SU-DHL-6 (cell line): ENCODE measurements around the gene CCT2.

Experiments
- H2AFZ ChIP-seq: fragments of 200-600 bp; sonication (generic); 2 replicates; pipeline ENCODE4 v1.6.1; 2014; ENCODE audit warnings: low read depth, mild to moderate bottlenecking, moderate library complexity, mixed read lengths, antibody characterized with exemption, low read length; ENCODE audit not compliant: severe bottlenecking
- H3F3A ChIP-seq: fragments of 200-600 bp; shearing (Covaris generic); 2 replicates; pipeline ENCODE4 v1.6.0; 2016; ENCODE audit warnings: antibody characterized with exemption, mild to moderate bottlenecking; ENCODE audit not compliant: insufficient read depth
- H3K27ac ChIP-seq: fragments of 200-600 bp; sonication (generic); 2 replicates; pipeline ENCODE4 v1.5.1; 2016; ENCODE audit warnings: low read depth, mild to moderate bottlenecking, low read length, moderate library complexity, mixed read lengths
- H3K27me3 ChIP-seq: fragments of 200-600 bp; sonication (generic), shearing (Covaris generic); 2 replicates; pipeline ENCODE4 v1.6.0; 2014; ENCODE audit warnings: mild to moderate bottlenecking, low read length
- H3K36me3 ChIP-seq: fragments of 200-600 bp; sonication (generic); 2 replicates; pipeline ENCODE4 v1.6.1; 2014; ENCODE audit warnings: mild to moderate bottlenecking, low read length, mixed read lengths
- H3K4me2 ChIP-seq: fragments of 300-600, 200-600 bp; shearing (Covaris generic), sonication (generic); 2 replicates; pipeline ENCODE4 v1.6.0; 2014; ENCODE audit warnings: low read length, low read depth, mild to moderate bottlenecking; ENCODE audit not compliant: poor library complexity, severe bottlenecking
- H3K4me3 ChIP-seq: fragments of 200-600 bp; sonication (generic); 2 replicates; pipeline ENCODE4 v1.5.1; 2014; ENCODE audit warnings: antibody characterized with exemption, low read length, mild to moderate bottlenecking, mixed read lengths; ENCODE audit not compliant: insufficient read depth, poor library complexity, severe bottlenecking
- H3K79me2 ChIP-seq: fragments of 200-600 bp; sonication (generic); 2 replicates; pipeline ENCODE4 v1.6.1; 2014; ENCODE audit warnings: mild to moderate bottlenecking, low read length, moderate library complexity; ENCODE audit not compliant: insufficient read depth
- H3K9ac ChIP-seq: fragments of 200-600 bp; sonication (generic); 2 replicates; pipeline ENCODE4 v1.7.0; 2014; ENCODE audit warnings: mild to moderate bottlenecking, low read length
- H3K9me2 ChIP-seq: fragments of 200-600 bp; sonication (generic); replicated peaks from 2 replicates; pipeline ENCODE4 v1.6.1; 2014; ENCODE audit warnings: low read length; ENCODE audit not compliant: insufficient read depth
- H3K9me3 ChIP-seq: fragments of 200-600 bp; sonication (generic); 2 replicates; pipeline ENCODE4 v1.6.1; 2014; ENCODE audit warnings: low read length, mixed read lengths; ENCODE audit not compliant: insufficient read depth
- H4K20me1 ChIP-seq: fragments of 200-600 bp; sonication (generic); 2 replicates; pipeline ENCODE4 v1.6.1; 2014; ENCODE audit warnings: low read depth, mild to moderate bottlenecking, antibody characterized with exemption, low read length, moderate library complexity, mixed read lengths
- CTCF ChIP-seq: fragments of 200-600 bp; sonication (generic); IDR thresholded peaks from one replicate; pipeline ENCODE4 v1.5.1; 2017; ENCODE audit warnings: antibody characterized with exemption, mild to moderate bottlenecking, low read length, moderate library complexity; ENCODE audit not compliant: insufficient read depth, poor library complexity, severe bottlenecking
- EZH2phosphoT487 ChIP-seq: fragments of 200-600 bp; sonication (generic), shearing (Covaris generic); conservative IDR thresholded peaks from 2 replicates; pipeline ENCODE4 v1.6.1; 2018; ENCODE audit warnings: mild to moderate bottlenecking, antibody characterized with exemption, low read length, moderate library complexity, mixed read lengths

CCT2 gene

GRCh38 chr12:69553628-69554248 is 31.5 kb upstream of the CCT2 start:
- no peak overlapping the region for H3K9ac ChIP-seq
- no peaks in the 10 kb centered on the region for H3K27me3 ChIP-seq
- TF ChIP-seq EZH2phosphoT487 = no peak
- TF ChIP-seq CTCF = no peak
- no peaks in the 10 kb centered on the region for H3K9me2 ChIP-seq
- no peak overlapping the region for H3K27ac ChIP-seq
- H3K4me3 ChIP-seq = no peak overlapping the region
- H3K79me2 ChIP-seq = no peaks in the 10 kb centered on the region
- no peaks in the 10 kb centered on the region for H4K20me1 ChIP-seq
- H3K9me3 ChIP-seq = no peaks in the 10 kb centered on the region
- H3K4me2 ChIP-seq = no peak overlapping the region
- H2AFZ ChIP-seq = no peak overlapping the region
- H3K36me3 ChIP-seq = no peaks in the 10 kb centered on the region
- no peaks in the 10 kb centered on the region for H3F3A ChIP-seq

- no peaks in the 10 kb centered on the region for H4K20me1 ChIP-seq
- H2AFZ ChIP-seq = no peak overlapping the region
- no peaks in the 10 kb centered on the region for H3K9me3 ChIP-seq
- H3K27me3 ChIP-seq = no peaks in the 10 kb centered on the region
- H3K36me3 ChIP-seq = no peaks in the 10 kb centered on the region
- TF ChIP-seq EZH2phosphoT487 (no peak), CTCF (no peak)
- no peak overlapping the region for H3K4me2 ChIP-seq
- no peaks in the 10 kb centered on the region for H3K79me2 ChIP-seq
- H3K4me3 ChIP-seq = no peak overlapping the region
- H3F3A ChIP-seq = no peaks in the 10 kb centered on the region
- H3K27ac ChIP-seq = no peak overlapping the region
- no peak overlapping the region for H3K9ac ChIP-seq
- no peaks in the 10 kb centered on the region for H3K9me2 ChIP-seq
Observed at GRCh38 chr12:69555461-69555860, 29.8 kb upstream of the CCT2 start.

GRCh38 chr12:69556383-69556782 is 28.9 kb upstream of the CCT2 start:
- Histone ChIP-seq H3K27me3 (no peaks in the 10 kb centered on the region), H3K9ac (no peak overlapping the region), H3K27ac (no peak overlapping the region), H3K9me3 (no peaks in the 10 kb centered on the region), H3K79me2 (no peaks in the 10 kb centered on the region), H3K4me2 (no peak overlapping the region), H3K36me3 (no peaks in the 10 kb centered on the region), H2AFZ (no peak overlapping the region), H4K20me1 (no peaks in the 10 kb centered on the region), H3K9me2 (no peaks in the 10 kb centered on the region), H3K4me3 (no peak overlapping the region), H3F3A (no peaks in the 10 kb centered on the region)
- no peak for TF ChIP-seq CTCF
- no peak for TF ChIP-seq EZH2phosphoT487
